Fibroblast of the aortic adventitia (primary cell): Measurements from ENCODE around the gene DLGAP4. TPM values are rescaled to one million over a fixed set of nuclear protein-coding genes. Genes with fewer than 3 reads are reported as not detected.

Experiments
- DNase-seq: peaks from one replicate; pipeline ENCODE4 v3.0.0-alpha.2; 2010; ENCODE audit warnings: low read depth
- H3K4me3 ChIP-seq: 2 replicates; pipeline ENCODE4 v1.5.1; 2011; ENCODE audit warnings: low read depth, mild to moderate bottlenecking, control low read depth, low read length, moderate library complexity
- CTCF ChIP-seq: IDR thresholded peaks from 2 replicates; pipeline ENCODE4 v1.5.1; 2011; ENCODE audit warnings: mild to moderate bottlenecking, low read length, control low read depth, inconsistent platforms; ENCODE audit not compliant: insufficient read depth
- total RNA-seq: library from RNA; depleted of rRNA; stranded (reverse); fragments of >200 nt; gene quantifications from 2 replicates; pipeline ENCODE4 v1.2.3, GENCODE V29; 2012; ENCODE audit warnings: low replicate concordance

The DLGAP4 gene
- total RNA-seq, 1 donor = 19.5 TPM

- TF ChIP-seq CTCF = no peak
- no peak overlapping the region for H3K4me3 ChIP-seq
Measured at GRCh38 chr20:36479938-36480337, 173.8 kb downstream of the DLGAP4 start.

GRCh38 chr20:36480456-36481048 lies 174.4 kb downstream of the DLGAP4 start:
- no peak for DNase-seq
- no peak for TF ChIP-seq CTCF

More at GRCh38 chr20:36479938-36480337, 173.8 kb downstream of the DLGAP4 start:
- no peak for DNase-seq

GRCh38 chr20:36481380-36482043 lies 175.4 kb downstream of the DLGAP4 start:
- no peak overlapping the region for H3K4me3 ChIP-seq
- peak; percentile 7 for TF ChIP-seq CTCF
- DNase-seq = no peak

More at GRCh38 chr20:36480456-36481048, 174.4 kb downstream of the DLGAP4 start:
- H3K4me3 ChIP-seq = no peak overlapping the region

- TF ChIP-seq CTCF = no peak
- H3K4me3 ChIP-seq = no peak overlapping the region
- no peak for DNase-seq
Measured at GRCh38 chr20:36482044-36482473, 175.9 kb downstream of the DLGAP4 start.

- TF ChIP-seq CTCF = no peak
- no peak for DNase-seq
- H3K4me3 ChIP-seq = no peak overlapping the region
Measured at GRCh38 chr20:36483209-36483918, 177.2 kb downstream of the DLGAP4 start.

- TF ChIP-seq CTCF = no peak
- DNase-seq = peak; percentile 34
- no peak overlapping the region for H3K4me3 ChIP-seq
Measured at GRCh38 chr20:36483919-36484808, 178.0 kb downstream of the DLGAP4 start.
